Right lobe of liver (tissue), 4 donors: ENCODE results near the gene ALG12.

Experiments
- CTCF ChIP-seq, 4 donors: fragments of 200-600 bp in 3 of 4; fragments of 450-650 bp in 1 of 4; IDR thresholded peaks; one replicate each; pipeline versions ENCODE4 v1.5.1 to v1.8.0; 2016 to 2022; ENCODE audit warnings: antibody characterized with exemption in 4 of 4, mild to moderate bottlenecking in 2 of 4
- POLR2A ChIP-seq: fragments of 450-650 bp; IDR thresholded peaks from one replicate; pipeline ENCODE4 v1.6.1; 2017; ENCODE audit warnings: antibody characterized with exemption, mild to moderate bottlenecking
- donor health status: DM: no; HTN: no; CAD: no.
- donor health status: DM: no; HTN: no; CAD: no.
- donor health status: DM: no; HTN: yes; CAD: no.

GRCh38 chr22:49909476-49910205, 8.6 kb downstream of the ALG12 start:
- no peak for TF ChIP-seq CTCF (IDR thresholded peaks at IDR 0.05)
- TF ChIP-seq POLR2A = no peak
